HG03575 (cell line): ENCODE measurements around the gene EPC1.
"Not testable (repeated sequence)": the region's sequence is repeated elsewhere in the genome, so short reads cannot be mapped to it uniquely, and the experiment has no call there.

Experiments used
- ATAC-seq: cut with Tn5 transposase; IDR thresholded peaks from one replicate; pipeline ENCODE4 v1.9.1; 2021; ENCODE audit not compliant: unreplicated experiment, insufficient number of reproducible peaks, low FRiP score; ENCODE audit errors: extremely low read depth

The EPC1 gene

GRCh38 chr10:32346551-32347362 lies at the start of gene EPC1:
Gene EPC1 (minus strand): TSS chr10:32347158. CDS start chr10:32346915, 243 bp downstream.
- ATAC-seq, result peak; percentile 25

GRCh38 chr10:32393911-32394310 lies 47.0 kb upstream of the EPC1 start:
- no peak for ATAC-seq

- not testable (repeated sequence) for ATAC-seq
These were observed 45.3 kb upstream of the EPC1 start for GRCh38 chr10:32392284-32392683.

GRCh38 chr10:32390193-32390592 lies 43.2 kb upstream of the EPC1 start:
- ATAC-seq, result no peak

- no peak for ATAC-seq
These were observed 41.5 kb upstream of the EPC1 start for GRCh38 chr10:32388258-32389027.

- no peak for ATAC-seq
These were observed 39.8 kb upstream of the EPC1 start for GRCh38 chr10:32386623-32387260.

- no peak for ATAC-seq
These were observed 37.2 kb upstream of the EPC1 start for GRCh38 chr10:32384171-32384570.

GRCh38 chr10:32381165-32381564 lies 34.2 kb upstream of the EPC1 start:
- ATAC-seq, result no peak

- no peak for ATAC-seq
These were observed 33.1 kb upstream of the EPC1 start for GRCh38 chr10:32379950-32380551.

GRCh38 chr10:32379318-32379949 lies 32.5 kb upstream of the EPC1 start:
- no peak for ATAC-seq

- peak; percentile 76 for ATAC-seq
These were observed 31.7 kb upstream of the EPC1 start for GRCh38 chr10:32378363-32379317.

GRCh38 chr10:32377458-32378259 lies 30.7 kb upstream of the EPC1 start:
- no peak for ATAC-seq

GRCh38 chr10:32376771-32377170 lies 29.8 kb upstream of the EPC1 start:
- no peak for ATAC-seq

- no peak for ATAC-seq
These were observed 29.1 kb upstream of the EPC1 start for GRCh38 chr10:32376097-32376496.

GRCh38 chr10:32375631-32376030 lies 28.7 kb upstream of the EPC1 start:
- ATAC-seq, result no peak

- no peak for ATAC-seq
These were observed 27.6 kb upstream of the EPC1 start for GRCh38 chr10:32374605-32375004.

GRCh38 chr10:32373496-32373895 lies 26.5 kb upstream of the EPC1 start:
- no peak for ATAC-seq
